Liver (tissue), 9 donors: ENCODE measurements around the gene TRPM8. TPM values are rescaled to one million over a fixed set of nuclear protein-coding genes. Genes with fewer than 3 reads are reported as not detected.

ENCODE experiments used
- DNase-seq: peaks from one replicate; pipeline ENCODE4 v3.0.0-alpha.2; 2017; ENCODE audit warnings: low spot score
- H3K27ac ChIP-seq, 2 donors: one replicate each; pipeline ENCODE4 v1.7.0; 2013; ENCODE audit warnings: inconsistent platforms in 2 of 2, low read length in 2 of 2, control low read depth in 1 of 2, low read depth in 1 of 2, mild to moderate bottlenecking in 1 of 2
- H3K27me3 ChIP-seq, 4 donors: one replicate each; pipeline versions ENCODE4 v1.6.1 to v1.7.0; 2013; ENCODE audit warnings: low read length in 3 of 4, inconsistent platforms in 1 of 4, mild to moderate bottlenecking in 1 of 4, moderate library complexity in 1 of 4; ENCODE audit not compliant: control insufficient read depth in 4 of 4, insufficient read depth in 4 of 4
- H3K36me3 ChIP-seq, 4 donors: one replicate each; pipeline versions ENCODE4 v1.6.1 to v1.7.0; 2013; ENCODE audit warnings: low read length in 3 of 4, mild to moderate bottlenecking in 3 of 4, low read depth in 1 of 4, moderate library complexity in 1 of 4; ENCODE audit not compliant: control insufficient read depth in 4 of 4, insufficient read depth in 3 of 4
- H3K4me1 ChIP-seq, 4 donors: one replicate each; pipeline versions ENCODE4 v1.6.1 to v1.7.0; 2013; ENCODE audit warnings: low read length in 3 of 4, mild to moderate bottlenecking in 3 of 4, moderate library complexity in 1 of 4; ENCODE audit not compliant: control insufficient read depth in 4 of 4, insufficient read depth in 4 of 4
- H3K4me3 ChIP-seq, 3 donors: one replicate each; pipeline versions ENCODE4 v1.6.1 to v1.7.0; 2013; ENCODE audit warnings: low read length in 3 of 3, control low read depth in 1 of 3, low read depth in 1 of 3, mild to moderate bottlenecking in 1 of 3
- H3K9ac ChIP-seq, 2 donors: one replicate each; pipeline ENCODE4 v1.7.0; 2013; ENCODE audit warnings: low read length in 2 of 2, mild to moderate bottlenecking in 2 of 2, moderate library complexity in 2 of 2, control low read depth in 1 of 2, low read depth in 1 of 2
- H3K9me3 ChIP-seq, 4 donors: one replicate each; pipeline versions ENCODE4 v1.6.1 to v1.7.0; 2013; ENCODE audit warnings: low read length in 3 of 4; ENCODE audit not compliant: control insufficient read depth in 4 of 4
- EGR1 ChIP-seq, 2 donors: IDR thresholded peaks; 2 replicates each; pipeline ENCODE4 v1.6.1; 2016 to 2018; ENCODE audit warnings: antibody characterized with exemption in 2 of 2, low read depth in 2 of 2
- FOXA1 ChIP-seq: IDR thresholded peaks from 2 replicates; pipeline ENCODE4 v1.6.1; 2016; ENCODE audit warnings: antibody characterized with exemption
- FOXA2 ChIP-seq: IDR thresholded peaks from 2 replicates; pipeline ENCODE4 v1.6.1; 2016; ENCODE audit warnings: antibody characterized with exemption
- GABPA ChIP-seq, 2 donors: IDR thresholded peaks in 1 of 2; conservative IDR thresholded peaks in 1 of 2; 2 replicates each; pipeline ENCODE4 v1.6.1; 2016; ENCODE audit warnings: antibody characterized with exemption in 2 of 2, mild to moderate bottlenecking in 1 of 2, moderate library complexity in 1 of 2
- HNF4A ChIP-seq, 2 donors: conservative IDR thresholded peaks; 2 replicates each; pipeline ENCODE4 v1.6.1; 2016; ENCODE audit warnings: antibody characterized with exemption in 2 of 2, mild to moderate bottlenecking in 2 of 2
- HNF4G ChIP-seq: IDR thresholded peaks from 2 replicates; pipeline ENCODE4 v1.6.1; 2016; ENCODE audit warnings: antibody characterized with exemption
- JUND ChIP-seq, 2 donors: IDR thresholded peaks; 2 replicates each; pipeline ENCODE4 v1.6.1; 2016; ENCODE audit warnings: antibody characterized with exemption in 2 of 2
- NR2F2 ChIP-seq: IDR thresholded peaks from 2 replicates; pipeline ENCODE4 v1.6.1; 2016; ENCODE audit warnings: antibody characterized with exemption
- RAD21 ChIP-seq, 2 donors: IDR thresholded peaks; 2 replicates each; pipeline ENCODE4 v1.6.1; 2016; ENCODE audit warnings: antibody characterized with exemption in 2 of 2, mild to moderate bottlenecking in 2 of 2
- RXRA ChIP-seq, 2 donors: IDR thresholded peaks; 2 replicates each; pipeline ENCODE4 v1.6.1; 2017 to 2018; ENCODE audit warnings: antibody characterized with exemption in 2 of 2, mild to moderate bottlenecking in 1 of 2
- SP1 ChIP-seq: IDR thresholded peaks from 2 replicates; pipeline ENCODE4 v1.6.1; 2018; ENCODE audit warnings: antibody characterized with exemption, mild to moderate bottlenecking
- TAF1 ChIP-seq: conservative IDR thresholded peaks from 2 replicates; pipeline ENCODE4 v1.6.1; 2016; ENCODE audit warnings: antibody characterized with exemption, mild to moderate bottlenecking
- YY1 ChIP-seq: IDR thresholded peaks from 2 replicates; pipeline ENCODE4 v1.6.1; 2016; ENCODE audit warnings: antibody characterized with exemption, mild to moderate bottlenecking
- WGBS: extraction: QIAGEN DNeasy Blood & Tissue Kit; methylation state at CpG from one replicate; pipeline ENCODE4 v1.1.7; 2013; 5-methylcytosine and 5-hydroxymethylcytosine counted together
- polyA plus RNA-seq, 2 donors: library from polyadenylated mRNA; stranded (reverse) in 1 of 2; unstranded in 1 of 2; fragments of 200-250 nt in 1 of 2; fragments of >200 nt in 1 of 2; fragmentation: Nextera tagmentation in 1 of 2; extraction: Ambion mirVana in 1 of 2; gene quantifications; one replicate each; pipeline versions ENCODE4 v1.2.1 to v1.2.3, GENCODE V29; 2013 to 2015
- total RNA-seq, 2 donors: library from RNA; depleted of rRNA; stranded (reverse); fragments of >200 nt; gene quantifications; one replicate each; pipeline ENCODE4 v1.2.3, GENCODE V29; 2014
- TF ChIP-seq, protein P1 (sequence below): IDR thresholded peaks from 2 replicates; pipeline ENCODE4 v1.6.1; 2016; ENCODE audit warnings: antibody characterized with exemption
- TF ChIP-seq, protein P2 (sequence below): fragments of 150-350 bp; IDR thresholded peaks from 2 replicates; pipeline ENCODE4 v1.5.1; 2017; ENCODE audit warnings: improper control_type of control experiment, low read depth, low read length; ENCODE audit not compliant: missing input control
- TF ChIP-seq, protein P3 (sequence below): IDR thresholded peaks from 2 replicates; pipeline ENCODE4 v1.6.1; 2016; ENCODE audit warnings: antibody characterized with exemption
- TF ChIP-seq, protein P4 (sequence below): IDR thresholded peaks from 2 replicates; pipeline ENCODE4 v1.6.1; 2016; ENCODE audit warnings: antibody characterized with exemption, mild to moderate bottlenecking
- donor health status: healthy.
- donor health status: healthy.
- donor health status: healthy.
- donor health status: healthy.
- donor health status: healthy.

TRPM8 gene
- total and polyA plus RNA-seq, 4 donors: 1.1 to 79.2 (median 33.2) TPM

DNA sequence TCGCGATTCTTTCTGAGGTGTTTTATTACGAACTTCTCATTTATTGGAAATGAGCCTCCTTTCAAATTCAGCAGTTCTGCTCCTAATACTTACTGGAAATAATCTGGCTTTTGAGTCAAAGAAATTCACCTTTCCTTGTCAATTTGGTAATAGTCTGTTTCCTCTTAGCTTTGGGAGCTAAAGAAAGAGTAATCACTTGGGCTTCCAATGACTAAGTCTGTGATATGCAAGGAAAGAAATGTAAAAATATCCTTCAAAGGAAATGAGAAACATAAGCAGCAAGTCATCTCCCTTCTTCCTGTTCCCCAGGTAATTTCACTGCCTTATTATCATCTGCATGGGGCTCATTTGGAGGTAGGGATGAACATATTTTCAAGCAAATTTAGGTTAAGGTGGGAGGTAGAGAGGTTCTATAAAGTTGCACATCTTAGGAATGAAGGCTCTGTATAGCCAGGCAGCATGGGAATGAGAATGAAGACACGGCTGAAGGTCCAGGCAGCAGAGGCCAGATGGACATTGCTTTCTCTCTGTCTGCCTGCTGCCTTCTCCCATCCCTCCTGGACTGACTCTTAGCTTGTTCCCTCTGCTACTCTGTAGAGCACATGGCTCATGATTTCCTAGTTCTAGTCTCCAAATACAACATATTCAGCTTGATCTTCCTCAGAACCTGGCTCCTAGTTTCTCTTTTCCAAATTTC is 134.3 kb downstream of the TRPM8 start:
- H3K27ac ChIP-seq: peak overlapping the region in 1 of 2 donors; percentile 67
- H3K9me3 ChIP-seq: no peaks in the 10 kb centered on the region
- H3K36me3 ChIP-seq: peaks cover 0 to 5% (median 0%) of the 10 kb centered on the region in 4 donors
- peak overlapping the region in 1 of 2 donors; percentile 97 for H3K9ac ChIP-seq
- H3K4me1 ChIP-seq: peaks cover 0 to 27% (median 5%) of the 10 kb centered on the region in 4 donors
- peak overlapping the region; percentile 42 to 86 (median 74) for H3K4me3 ChIP-seq
- WGBS: 44% methylated on average over 4 of the region's 4 CpGs
- no peak for DNase-seq
- no peaks in the 10 kb centered on the region for H3K27me3 ChIP-seq
- TF ChIP-seq JUND (IDR thresholded peaks at IDR 0.05) (no peak), SP1 (no peak), FOXA2 (no peak), GABPA (IDR thresholded peaks at IDR 0.05 in 1 of 2, conservative IDR thresholded peaks at IDR 0.05 in 1 of 2) (no peak)
- TF ChIP-seq, protein P1, sequence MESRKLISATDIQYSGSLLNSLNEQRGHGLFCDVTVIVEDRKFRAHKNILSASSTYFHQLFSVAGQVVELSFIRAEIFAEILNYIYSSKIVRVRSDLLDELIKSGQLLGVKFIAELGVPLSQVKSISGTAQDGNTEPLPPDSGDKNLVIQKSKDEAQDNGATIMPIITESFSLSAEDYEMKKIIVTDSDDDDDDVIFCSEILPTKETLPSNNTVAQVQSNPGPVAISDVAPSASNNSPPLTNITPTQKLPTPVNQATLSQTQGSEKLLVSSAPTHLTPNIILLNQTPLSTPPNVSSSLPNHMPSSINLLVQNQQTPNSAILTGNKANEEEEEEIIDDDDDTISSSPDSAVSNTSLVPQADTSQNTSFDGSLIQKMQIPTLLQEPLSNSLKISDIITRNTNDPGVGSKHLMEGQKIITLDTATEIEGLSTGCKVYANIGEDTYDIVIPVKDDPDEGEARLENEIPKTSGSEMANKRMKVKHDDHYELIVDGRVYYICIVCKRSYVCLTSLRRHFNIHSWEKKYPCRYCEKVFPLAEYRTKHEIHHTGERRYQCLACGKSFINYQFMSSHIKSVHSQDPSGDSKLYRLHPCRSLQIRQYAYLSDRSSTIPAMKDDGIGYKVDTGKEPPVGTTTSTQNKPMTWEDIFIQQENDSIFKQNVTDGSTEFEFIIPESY: no peak

DNA sequence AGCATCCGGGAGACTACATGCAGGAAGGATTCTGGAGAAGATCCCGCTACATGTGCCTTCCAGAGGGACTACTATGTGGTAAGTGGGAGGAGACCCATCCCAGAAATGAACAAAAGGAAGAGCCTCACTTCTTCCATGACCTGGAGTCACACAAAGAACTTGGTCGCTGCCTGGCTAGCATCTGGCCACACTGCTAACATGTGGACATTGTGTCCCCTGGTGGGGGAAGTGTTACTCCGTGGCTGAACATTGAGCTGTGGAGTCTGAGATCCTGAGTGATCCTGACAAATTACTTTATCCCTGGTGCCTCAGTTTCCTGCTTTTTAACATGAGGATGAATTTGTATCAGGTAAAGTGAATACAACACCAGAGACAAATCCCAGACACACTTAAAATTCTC is 141.7 kb downstream of the TRPM8 start:
- WGBS: 87% methylated on average over 4 of the region's 4 CpGs
- Histone ChIP-seq H3K4me3 (no peak overlapping the region), H3K9ac (no peak overlapping the region), H3K27ac (no peak overlapping the region), H3K9me3 (no peaks in the 10 kb centered on the region), H3K36me3 (peaks cover 0 to 31% (median 8%) of the 10 kb centered on the region in 4 donors), H3K27me3 (no peaks in the 10 kb centered on the region), H3K4me1 (peaks cover 0 to 29% (median 3%) of the 10 kb centered on the region in 4 donors)
- TF ChIP-seq JUND (IDR thresholded peaks at IDR 0.05) (no peak), NR2F2 (no peak), HNF4G (no peak), FOXA1 (no peak), HNF4A (conservative IDR thresholded peaks at IDR 0.05) (no peak), YY1 (no peak), RXRA (IDR thresholded peaks at IDR 0.05) (no peak), RAD21 (IDR thresholded peaks at IDR 0.05) (no peak), TAF1 (no peak), EGR1 (IDR thresholded peaks at IDR 0.05; ENCODE audit: low read depth in 2 of 2) (no peak), GABPA (IDR thresholded peaks at IDR 0.05 in 1 of 2, conservative IDR thresholded peaks at IDR 0.05 in 1 of 2) (no peak)
- TF ChIP-seq, protein P1: no peak
- DNase-seq: no peak

DNA sequence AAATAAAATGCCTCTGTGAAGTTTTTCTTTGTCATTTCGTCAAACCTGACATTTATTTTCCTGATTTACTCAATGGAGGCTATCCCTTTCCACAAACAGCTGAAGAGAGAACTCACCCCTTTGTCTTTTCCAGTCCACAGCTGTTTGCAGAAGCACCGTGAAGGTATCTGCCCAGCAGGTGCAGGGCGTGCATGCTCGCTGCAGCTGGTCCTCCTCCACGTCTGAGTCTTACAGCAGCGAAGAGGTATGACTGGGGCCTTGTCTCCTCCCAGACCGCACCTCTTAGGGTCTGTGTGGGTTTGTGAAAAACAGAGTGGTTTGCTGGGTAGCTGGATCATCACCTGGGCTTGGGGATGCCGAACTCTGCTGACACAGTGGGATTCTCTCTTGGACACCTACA is 143.1 kb downstream of the TRPM8 start:
- H3K9me3 ChIP-seq: no peaks in the 10 kb centered on the region
- H3K4me3 ChIP-seq: no peak overlapping the region
- peaks cover 0 to 29% (median 10%) of the 10 kb centered on the region in 4 donors for H3K36me3 ChIP-seq
- H3K4me1 ChIP-seq: peaks cover 0 to 27% (median 3%) of the 10 kb centered on the region in 4 donors
- no peak for DNase-seq
- 87% methylated on average over 8 of the region's 8 CpGs for whole genome bisulfite sequencing
- no peak overlapping the region for H3K27ac ChIP-seq
- no peaks in the 10 kb centered on the region for H3K27me3 ChIP-seq
- no peak overlapping the region for H3K9ac ChIP-seq
- TF ChIP-seq, protein P2, sequence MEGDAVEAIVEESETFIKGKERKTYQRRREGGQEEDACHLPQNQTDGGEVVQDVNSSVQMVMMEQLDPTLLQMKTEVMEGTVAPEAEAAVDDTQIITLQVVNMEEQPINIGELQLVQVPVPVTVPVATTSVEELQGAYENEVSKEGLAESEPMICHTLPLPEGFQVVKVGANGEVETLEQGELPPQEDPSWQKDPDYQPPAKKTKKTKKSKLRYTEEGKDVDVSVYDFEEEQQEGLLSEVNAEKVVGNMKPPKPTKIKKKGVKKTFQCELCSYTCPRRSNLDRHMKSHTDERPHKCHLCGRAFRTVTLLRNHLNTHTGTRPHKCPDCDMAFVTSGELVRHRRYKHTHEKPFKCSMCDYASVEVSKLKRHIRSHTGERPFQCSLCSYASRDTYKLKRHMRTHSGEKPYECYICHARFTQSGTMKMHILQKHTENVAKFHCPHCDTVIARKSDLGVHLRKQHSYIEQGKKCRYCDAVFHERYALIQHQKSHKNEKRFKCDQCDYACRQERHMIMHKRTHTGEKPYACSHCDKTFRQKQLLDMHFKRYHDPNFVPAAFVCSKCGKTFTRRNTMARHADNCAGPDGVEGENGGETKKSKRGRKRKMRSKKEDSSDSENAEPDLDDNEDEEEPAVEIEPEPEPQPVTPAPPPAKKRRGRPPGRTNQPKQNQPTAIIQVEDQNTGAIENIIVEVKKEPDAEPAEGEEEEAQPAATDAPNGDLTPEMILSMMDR: no peak
- TF ChIP-seq HNF4A (conservative IDR thresholded peaks at IDR 0.05) (no peak), GABPA (IDR thresholded peaks at IDR 0.05 in 1 of 2, conservative IDR thresholded peaks at IDR 0.05 in 1 of 2) (no peak), EGR1 (IDR thresholded peaks at IDR 0.05; ENCODE audit: low read depth in 2 of 2) (no peak), JUND (IDR thresholded peaks at IDR 0.05) (no peak), NR2F2 (no peak), RAD21 (IDR thresholded peaks at IDR 0.05) (no peak), TAF1 (no peak), YY1 (no peak), FOXA2 (no peak)
- TF ChIP-seq, protein P3, sequence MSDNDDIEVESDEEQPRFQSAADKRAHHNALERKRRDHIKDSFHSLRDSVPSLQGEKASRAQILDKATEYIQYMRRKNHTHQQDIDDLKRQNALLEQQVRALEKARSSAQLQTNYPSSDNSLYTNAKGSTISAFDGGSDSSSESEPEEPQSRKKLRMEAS: no peak
- TF ChIP-seq, protein P4, sequence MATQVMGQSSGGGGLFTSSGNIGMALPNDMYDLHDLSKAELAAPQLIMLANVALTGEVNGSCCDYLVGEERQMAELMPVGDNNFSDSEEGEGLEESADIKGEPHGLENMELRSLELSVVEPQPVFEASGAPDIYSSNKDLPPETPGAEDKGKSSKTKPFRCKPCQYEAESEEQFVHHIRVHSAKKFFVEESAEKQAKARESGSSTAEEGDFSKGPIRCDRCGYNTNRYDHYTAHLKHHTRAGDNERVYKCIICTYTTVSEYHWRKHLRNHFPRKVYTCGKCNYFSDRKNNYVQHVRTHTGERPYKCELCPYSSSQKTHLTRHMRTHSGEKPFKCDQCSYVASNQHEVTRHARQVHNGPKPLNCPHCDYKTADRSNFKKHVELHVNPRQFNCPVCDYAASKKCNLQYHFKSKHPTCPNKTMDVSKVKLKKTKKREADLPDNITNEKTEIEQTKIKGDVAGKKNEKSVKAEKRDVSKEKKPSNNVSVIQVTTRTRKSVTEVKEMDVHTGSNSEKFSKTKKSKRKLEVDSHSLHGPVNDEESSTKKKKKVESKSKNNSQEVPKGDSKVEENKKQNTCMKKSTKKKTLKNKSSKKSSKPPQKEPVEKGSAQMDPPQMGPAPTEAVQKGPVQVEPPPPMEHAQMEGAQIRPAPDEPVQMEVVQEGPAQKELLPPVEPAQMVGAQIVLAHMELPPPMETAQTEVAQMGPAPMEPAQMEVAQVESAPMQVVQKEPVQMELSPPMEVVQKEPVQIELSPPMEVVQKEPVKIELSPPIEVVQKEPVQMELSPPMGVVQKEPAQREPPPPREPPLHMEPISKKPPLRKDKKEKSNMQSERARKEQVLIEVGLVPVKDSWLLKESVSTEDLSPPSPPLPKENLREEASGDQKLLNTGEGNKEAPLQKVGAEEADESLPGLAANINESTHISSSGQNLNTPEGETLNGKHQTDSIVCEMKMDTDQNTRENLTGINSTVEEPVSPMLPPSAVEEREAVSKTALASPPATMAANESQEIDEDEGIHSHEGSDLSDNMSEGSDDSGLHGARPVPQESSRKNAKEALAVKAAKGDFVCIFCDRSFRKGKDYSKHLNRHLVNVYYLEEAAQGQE: no peak
